ENCODE results near the gene C1QTNF5.

C1QTNF5 gene

GRCh38 chr11:119316016-119316728 lies 24.5 kb downstream of the C1QTNF5 start:
- no peak for DNase-seq

GRCh38 chr11:119315131-119316015 lies 25.3 kb downstream of the C1QTNF5 start:
- no peak for DNase-seq

GRCh38 chr11:119314726-119315125 lies 26.0 kb downstream of the C1QTNF5 start:
- no peak for DNase-seq

- no peak for DNase-seq
Observed at GRCh38 chr11:119310682-119311052, 30.0 kb downstream of the C1QTNF5 start.

DNA sequence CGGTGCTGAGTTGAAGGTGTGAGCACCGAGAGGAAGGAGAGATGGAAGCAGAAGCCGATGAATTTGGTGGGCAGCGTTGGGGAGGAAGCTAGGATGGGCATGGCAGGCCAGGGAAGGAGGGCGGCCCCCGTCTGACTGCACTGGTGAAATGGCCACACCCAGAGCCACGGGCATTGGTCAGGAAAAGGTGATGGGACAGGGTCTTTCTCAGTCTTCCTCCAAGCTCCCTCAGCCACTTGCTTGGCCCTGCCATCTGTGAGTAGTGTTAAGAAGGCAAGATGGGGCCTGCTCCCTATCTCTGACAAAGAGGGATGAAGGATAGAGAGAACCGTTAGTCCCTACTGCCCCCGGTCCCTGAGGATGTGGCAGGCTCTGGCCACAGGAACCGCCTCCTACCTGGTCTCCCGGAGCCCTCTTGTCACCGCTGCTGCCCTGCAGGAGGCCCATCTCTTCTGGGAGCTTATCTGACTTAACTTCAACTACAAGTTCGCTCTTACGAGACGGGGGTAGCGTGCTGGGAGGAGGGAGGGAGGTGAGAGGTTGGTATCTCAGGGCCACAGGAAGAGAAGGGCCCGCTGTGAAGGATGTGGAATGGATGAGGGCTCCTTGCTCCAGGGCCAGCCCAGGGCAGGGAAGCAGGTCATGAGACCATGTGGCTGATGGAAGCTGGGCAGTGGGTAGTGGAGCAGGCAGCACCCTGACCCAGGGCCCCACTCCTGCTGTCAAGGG lies 30.6 kb downstream of the C1QTNF5 start:
- no peak for DNase-seq

- DNase-seq: no peak
Observed at GRCh38 chr11:119309411-119309810, 31.3 kb downstream of the C1QTNF5 start.

DNA sequence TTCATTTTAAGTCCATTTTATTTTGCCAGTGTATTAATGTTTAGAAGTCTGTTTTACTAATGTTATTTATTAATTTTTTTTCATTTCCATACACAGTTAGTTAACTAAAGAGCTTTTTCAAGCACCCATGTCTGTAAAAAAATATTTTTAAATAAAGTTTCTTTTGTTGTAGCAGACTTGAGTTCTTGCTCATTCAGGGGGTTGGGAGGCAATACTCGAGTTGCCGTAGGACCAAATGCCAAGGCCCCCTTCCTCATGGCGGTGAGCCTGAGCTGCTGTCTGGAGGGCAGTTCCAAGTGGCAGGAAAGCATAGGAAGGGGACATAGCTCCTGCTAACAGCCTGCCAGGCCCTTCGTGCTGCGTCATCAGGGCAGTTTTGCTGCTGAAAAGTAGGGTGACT lies 32.7 kb downstream of the C1QTNF5 start:
- no peak for DNase-seq

DNA sequence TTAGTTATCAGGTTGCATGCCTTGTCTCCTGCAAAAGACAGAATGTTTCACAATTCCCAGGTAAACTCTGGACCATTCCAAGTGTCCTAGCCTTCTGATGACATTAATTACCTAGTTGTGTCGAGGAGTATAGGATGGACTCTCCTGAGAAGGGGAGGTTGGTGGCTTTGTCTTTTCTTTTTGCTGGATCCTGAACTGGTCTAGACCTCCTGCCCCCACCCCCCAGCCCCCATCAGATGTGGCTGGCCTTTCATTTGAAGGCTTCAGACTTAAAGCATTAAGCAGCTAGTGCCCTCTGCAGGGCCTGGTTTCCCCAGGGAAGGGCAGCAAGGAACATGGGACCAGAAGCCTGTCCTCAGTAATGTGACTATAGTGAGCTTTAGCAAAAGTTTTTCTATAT lies 33.5 kb downstream of the C1QTNF5 start:
- no peak for DNase-seq

GRCh38 chr11:119306373-119306890 lies 34.3 kb downstream of the C1QTNF5 start:
- no peak for DNase-seq

- DNase-seq: no peak
Observed at GRCh38 chr11:119305556-119306372, 34.9 kb downstream of the C1QTNF5 start.

DNA sequence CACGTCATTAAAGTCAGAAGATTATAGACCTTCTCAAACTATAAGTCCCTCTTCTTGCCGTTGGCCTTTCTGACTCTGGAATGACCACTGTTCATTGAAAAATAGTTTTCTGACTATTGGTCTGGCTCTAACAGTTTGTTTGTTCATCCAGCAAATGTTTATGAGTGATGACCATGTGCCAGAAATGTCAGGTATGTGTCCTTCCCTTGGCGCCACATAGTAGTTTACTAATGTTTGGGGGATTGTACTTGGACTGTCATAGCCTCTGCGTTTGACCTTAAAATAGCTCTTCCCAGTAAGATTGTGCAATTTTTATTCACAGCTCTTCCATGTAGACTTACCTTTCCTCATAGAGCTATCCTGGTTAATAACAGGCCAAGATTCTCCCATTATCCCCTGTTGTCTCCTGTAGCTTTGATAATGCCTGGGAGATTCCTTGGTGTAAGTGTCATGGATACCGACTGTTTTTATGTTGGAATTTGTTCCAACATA lies 37.4 kb downstream of the C1QTNF5 start:
- DNase-seq: no peak

- DNase-seq: no peak
Observed at GRCh38 chr11:119300198-119300964, 40.3 kb downstream of the C1QTNF5 start.

DNA sequence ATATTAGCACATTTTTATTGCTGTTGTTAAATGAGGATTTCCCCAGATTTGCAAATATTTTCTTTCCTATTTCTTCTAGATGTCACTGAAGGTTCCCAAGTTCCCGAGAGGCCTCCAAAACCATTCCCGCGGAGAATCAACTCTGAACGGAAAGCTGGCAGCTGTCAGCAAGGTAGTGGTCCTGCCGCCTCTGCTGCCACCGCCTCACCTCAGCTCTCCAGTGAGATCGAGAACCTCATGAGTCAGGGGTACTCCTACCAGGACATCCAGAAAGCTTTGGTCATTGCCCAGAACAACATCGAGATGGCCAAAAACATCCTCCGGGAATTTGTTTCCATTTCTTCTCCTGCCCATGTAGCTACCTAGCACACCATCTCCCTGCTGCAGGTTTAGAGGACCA lies 41.3 kb downstream of the C1QTNF5 start:
- DNase-seq: no peak

DNA sequence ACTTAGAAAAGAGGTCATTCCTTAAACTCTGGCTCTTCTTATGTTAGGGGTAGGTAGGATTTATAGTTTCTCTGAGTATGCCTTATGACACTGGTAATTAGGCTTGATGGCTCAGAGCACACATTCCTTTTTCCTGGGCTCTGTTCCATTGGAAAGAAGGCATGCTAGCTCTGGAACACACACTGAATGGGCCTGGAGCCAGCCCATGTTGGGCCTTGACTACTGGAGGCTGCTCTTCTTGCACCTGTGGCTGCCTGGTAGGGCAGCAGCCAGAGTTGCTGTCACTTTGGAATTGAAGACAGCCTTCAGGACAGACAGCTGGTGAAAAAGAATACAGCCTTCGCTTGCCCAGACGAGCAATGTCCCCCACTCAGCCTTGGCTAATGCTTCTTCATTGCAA lies 42.0 kb downstream of the C1QTNF5 start:
- no peak for DNase-seq

DNA sequence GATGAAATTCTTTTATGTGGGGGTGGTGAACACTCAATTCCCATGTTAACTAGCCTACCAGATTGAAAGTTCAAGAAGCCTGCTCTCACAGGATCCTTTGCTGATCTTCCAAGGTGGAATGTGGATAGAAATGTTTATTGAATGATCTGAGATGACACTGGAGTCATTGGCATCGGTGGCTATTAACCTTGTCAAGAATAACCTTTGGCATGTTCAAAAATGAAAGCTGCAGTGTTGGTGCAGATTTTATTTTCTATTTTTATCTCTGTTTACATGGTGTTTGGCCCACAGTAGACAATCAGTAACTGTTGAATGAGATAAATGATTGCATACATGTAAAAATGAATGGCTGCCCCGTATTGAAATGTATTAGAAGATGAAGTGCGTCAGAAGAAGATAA lies 42.7 kb downstream of the C1QTNF5 start:
- DNase-seq: no peak

DNA sequence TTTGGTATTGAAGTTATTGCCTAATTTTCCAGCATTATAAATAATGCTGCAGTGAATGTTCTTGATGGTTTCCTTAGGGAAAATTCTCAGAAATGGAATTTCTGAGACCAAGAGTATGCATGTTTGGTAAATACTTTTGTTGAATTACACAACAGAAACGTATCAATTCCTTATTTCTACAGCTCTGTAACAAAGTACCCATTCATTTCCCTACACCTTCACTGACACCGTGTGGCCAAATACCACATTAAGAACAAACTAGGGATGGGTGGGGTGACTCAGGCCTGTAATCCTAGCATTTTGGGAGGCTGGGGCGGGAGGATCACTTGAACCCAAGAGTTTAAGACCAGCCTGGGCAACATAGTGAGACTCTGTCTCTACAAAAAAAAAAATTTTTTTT lies 45.5 kb downstream of the C1QTNF5 start:
- DNase-seq: no peak

DNA sequence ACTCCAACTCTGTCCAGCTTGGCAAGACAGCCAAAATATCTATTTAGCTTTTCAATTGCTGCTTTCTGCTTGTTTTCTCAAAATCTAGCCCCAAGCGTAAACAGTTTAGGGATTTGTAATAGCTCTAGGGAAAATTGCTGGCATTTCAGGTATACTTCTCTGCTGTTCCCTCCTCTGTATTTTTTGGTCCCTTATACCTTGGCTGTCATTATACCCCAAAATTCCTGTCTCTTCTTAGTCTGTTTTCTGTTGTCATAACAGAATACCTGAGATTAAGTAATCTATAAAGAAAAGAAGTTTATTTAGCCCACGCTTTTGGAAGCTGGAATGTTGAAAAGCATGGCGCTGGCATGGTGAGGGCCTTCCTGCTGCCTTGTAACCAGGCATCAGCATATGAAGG lies 47.2 kb downstream of the C1QTNF5 start:
- no peak for DNase-seq

DNA sequence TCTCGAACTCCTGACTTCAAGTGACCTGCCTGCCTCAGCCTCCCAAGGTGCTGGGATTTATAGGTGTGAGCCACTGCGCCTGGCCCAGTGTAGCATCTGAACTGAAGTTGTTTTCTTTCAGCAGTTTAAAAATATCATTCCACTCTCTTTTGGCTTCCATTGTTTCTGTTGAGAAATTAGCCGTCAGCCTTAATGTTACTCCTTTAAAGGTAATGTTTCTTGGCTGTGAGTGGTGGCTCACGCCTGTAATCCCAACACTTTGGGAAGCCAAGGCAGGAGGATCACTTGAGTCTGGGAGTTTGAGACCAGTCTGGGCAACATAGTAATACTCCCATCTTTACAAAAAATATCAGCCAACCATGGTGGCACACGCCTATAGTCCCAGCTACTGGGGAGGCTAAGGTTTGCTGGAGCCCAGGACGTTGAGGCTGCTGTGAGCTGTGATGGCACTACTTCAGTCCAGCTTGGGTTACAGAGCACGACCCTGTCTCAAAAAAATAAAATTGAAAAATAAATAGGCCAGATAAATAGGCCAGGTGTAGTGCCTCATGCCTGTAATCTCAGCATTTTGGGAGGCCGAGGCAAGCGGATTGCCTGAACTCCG lies 49.7 kb downstream of the C1QTNF5 start:
- DNase-seq: no peak

Measured in SIG-M5 (cell line).